NCI-H2227 (cell line): ENCODE measurements around the gene DCTN5.
A peak's percentile ranks its signal among the peaks of the same experiment; 100 is the strongest.

Source experiments
- DNase-seq: peaks from one replicate; lab custom pipeline; 2025; ENCODE audit not compliant: unreplicated experiment; lab: John Stamatoyannopoulos, UW

DCTN5 gene

GRCh38 chr16:23651943-23652468, 10.7 kb downstream of the DCTN5 start:
- no peak for DNase-seq

DNA sequence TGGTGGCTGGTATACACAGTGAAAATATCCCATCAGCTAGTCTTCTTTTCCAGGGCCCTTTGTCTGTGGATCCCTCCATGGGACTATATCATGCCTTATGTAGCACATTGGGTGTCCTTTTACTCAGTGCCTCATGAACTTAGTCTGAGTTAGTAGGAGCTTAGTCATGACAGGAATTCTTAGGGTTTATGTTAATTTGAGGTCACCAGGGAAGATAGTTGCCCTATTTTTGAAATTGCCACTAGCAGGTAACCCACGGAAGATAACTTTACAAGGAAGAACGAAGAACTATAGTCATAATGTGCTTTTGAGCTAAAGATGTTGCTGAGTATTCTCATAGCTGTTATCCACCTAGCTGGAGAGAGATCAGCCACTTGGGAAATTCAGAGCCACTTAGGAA, 22.7 kb downstream of the DCTN5 start:
- no peak for DNase-seq

DNA sequence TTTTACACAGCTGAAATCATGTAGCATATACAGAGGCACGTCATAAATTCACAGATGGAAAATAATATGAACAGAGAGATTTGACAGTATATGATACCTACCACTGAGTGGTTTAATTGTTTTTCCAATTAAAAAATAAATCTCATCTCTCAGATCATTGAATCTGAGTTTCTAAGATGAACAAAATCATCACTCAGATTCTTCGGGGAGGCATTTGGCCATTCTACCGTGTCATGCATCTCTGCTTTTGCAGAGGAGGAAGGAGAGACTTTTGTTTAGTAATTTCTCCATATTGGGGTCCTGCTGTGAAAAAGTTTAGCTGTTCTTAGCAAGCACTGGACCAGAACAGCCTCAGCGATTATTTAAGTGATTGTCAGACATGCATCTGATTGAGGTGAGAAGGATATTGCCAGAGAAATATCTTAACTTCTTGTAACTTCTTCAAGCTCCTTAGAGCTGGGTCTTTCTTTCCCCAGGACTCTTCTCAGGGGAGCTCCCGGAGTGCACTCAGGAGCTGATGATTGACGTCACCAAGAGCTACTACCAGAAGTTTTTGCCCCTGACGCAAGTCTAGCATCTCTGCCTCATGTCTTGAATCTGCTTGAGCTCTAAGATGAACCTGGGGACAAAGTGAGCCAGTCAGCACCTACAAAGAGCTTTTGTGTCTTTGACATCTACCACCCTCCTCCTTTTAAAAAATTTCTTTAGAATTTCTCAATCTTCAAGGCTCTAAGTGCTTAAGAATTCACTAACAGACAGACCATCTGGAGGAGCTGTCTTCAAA, 25.5 kb downstream of the DCTN5 start:
- no peak for DNase-seq

GRCh38 chr16:23667355-23667659, 26.0 kb downstream of the DCTN5 start:
- no peak for DNase-seq

DNA sequence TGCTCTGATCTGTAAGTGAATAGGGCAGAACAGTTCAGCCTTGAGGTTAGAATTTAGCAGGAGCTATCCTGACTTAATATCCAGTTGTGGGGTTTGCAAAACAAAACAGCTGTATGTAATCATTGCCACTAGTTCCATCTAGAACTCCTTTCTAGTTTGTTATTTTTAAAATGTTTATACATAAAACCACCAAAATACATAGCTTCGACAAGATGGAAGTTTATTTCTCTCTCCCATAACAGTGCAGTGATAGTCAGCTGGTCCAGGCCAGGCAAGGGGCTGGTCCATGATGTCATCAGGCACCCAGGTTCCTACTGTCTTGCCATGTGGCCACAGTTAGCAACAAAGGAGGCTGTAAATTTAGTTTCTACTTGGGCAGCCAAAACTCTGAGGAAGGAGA, 27.0 kb downstream of the DCTN5 start:
- DNase-seq = no peak

DNA sequence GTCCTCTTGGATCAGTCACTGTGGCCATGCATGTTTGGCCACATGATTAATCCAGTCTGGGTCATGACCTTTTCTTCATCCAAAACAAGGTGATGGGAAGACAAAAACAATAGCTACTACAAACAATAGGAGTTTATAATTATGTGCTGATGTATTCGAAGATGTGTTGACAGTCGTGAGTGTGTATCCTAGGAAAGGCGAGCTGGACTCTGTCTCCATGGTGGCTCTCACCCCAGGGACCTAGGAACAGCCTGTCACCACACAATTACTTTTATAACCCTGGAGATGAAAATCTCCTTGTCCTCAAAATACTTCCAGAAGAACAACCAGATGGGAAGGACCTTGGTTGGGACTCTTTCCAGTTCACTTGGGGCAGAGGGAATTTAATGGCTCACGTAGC, 27.6 kb downstream of the DCTN5 start:
- no peak for DNase-seq

DNA sequence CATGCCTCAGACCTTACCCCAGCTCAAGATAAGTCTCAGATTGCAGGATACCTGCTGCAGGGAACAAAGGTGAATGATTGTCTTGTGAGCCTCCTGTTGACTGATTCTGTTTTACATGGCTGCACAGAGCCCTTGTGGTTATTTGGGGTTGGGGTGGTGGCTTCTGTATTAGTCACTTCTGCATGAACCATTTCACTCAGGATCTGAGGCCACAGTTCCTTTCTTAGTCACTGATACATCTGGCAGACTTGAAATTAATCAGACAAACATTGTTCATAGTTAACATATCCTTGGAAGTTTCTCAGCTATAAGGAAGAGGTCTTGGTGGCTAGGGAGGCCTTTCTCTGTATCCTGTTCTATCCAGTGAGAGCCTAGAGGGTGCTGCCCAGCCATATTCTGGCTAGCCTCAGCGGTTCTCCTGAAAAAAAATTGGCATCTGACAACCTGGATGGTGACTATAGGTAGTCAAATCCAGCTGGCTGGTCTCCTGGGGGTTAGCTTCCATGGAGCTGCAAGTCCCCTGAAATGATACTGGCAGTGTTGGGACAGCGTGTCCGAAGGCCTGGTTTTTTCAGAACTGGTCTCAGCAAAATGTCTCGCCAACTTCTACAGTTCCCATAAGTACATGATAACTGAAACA, 29.0 kb downstream of the DCTN5 start:
- DNase-seq = no peak

GRCh38 chr16:23673971-23674614, 32.8 kb downstream of the DCTN5 start:
- no peak for DNase-seq

- DNase-seq = no peak
Observed at GRCh38 chr16:23676924-23677480, 35.7 kb downstream of the DCTN5 start.

GRCh38 chr16:23678430-23679273, 37.4 kb downstream of the DCTN5 start, which contains the start of gene PLK1:
TSS of gene PLK1 (plus strand) at chr16:23678889. CDS start at chr16:23678933, 44 bp downstream.
- peak; percentile 95 for DNase-seq

- DNase-seq = peak; percentile 38
Observed at GRCh38 chr16:23679274-23679985, 38.2 kb downstream of the DCTN5 start.

GRCh38 chr16:23679986-23680336, 38.7 kb downstream of the DCTN5 start:
- no peak for DNase-seq

GRCh38 chr16:23682181-23682580, 40.9 kb downstream of the DCTN5 start:
- no peak for DNase-seq

DNA sequence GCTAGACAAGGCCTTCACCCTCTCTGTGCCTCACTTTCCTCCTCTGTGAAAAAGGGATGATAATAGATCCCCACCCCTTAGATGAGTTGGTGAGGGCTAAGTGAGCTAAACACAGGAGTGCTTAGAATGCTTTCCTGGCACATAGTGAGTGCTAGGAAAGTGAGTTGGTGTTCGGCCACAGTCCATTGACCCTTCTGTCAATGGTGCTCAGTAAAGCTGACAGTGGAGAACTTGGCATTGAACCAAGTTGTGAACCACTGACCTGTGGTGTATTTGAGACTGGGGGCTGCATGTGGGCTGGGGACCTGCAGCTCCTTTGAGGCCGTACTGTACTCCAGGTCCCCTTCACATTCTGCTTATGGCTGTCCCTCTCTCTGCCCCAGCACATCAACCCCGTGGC, 42.2 kb downstream of the DCTN5 start:
- no peak for DNase-seq

GRCh38 chr16:23687034-23687808, 46.0 kb downstream of the DCTN5 start:
- no peak for DNase-seq

DNA sequence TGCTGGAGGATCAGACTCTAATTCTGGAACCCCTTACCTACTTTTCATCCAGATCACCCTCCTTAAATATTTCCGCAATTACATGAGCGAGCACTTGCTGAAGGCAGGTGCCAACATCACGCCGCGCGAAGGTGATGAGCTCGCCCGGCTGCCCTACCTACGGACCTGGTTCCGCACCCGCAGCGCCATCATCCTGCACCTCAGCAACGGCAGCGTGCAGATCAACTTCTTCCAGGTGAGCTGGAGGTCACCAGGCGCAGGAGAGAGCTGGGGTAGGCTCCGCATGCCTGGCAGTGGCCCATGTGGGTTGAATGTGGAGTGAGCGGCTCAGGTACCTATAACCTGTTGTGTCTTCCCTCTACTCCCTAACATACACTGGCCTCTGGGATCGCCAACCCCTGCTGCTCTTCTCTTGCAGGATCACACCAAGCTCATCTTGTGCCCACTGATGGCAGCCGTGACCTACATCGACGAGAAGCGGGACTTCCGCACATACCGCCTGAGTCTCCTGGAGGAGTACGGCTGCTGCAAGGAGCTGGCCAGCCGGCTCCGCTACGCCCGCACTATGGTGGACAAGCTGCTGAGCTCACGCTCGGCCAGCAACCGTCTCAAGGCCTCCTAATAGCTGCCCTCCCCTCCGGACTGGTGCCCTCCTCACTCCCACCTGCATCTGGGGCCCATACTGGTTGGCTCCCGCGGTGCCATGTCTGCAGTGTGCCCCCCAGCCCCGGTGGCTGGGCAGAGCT, 48.3 kb downstream of the DCTN5 start:
- DNase-seq = no peak

- no peak for DNase-seq
Observed at GRCh38 chr16:23690771-23691482, 49.7 kb downstream of the DCTN5 start.

DNA sequence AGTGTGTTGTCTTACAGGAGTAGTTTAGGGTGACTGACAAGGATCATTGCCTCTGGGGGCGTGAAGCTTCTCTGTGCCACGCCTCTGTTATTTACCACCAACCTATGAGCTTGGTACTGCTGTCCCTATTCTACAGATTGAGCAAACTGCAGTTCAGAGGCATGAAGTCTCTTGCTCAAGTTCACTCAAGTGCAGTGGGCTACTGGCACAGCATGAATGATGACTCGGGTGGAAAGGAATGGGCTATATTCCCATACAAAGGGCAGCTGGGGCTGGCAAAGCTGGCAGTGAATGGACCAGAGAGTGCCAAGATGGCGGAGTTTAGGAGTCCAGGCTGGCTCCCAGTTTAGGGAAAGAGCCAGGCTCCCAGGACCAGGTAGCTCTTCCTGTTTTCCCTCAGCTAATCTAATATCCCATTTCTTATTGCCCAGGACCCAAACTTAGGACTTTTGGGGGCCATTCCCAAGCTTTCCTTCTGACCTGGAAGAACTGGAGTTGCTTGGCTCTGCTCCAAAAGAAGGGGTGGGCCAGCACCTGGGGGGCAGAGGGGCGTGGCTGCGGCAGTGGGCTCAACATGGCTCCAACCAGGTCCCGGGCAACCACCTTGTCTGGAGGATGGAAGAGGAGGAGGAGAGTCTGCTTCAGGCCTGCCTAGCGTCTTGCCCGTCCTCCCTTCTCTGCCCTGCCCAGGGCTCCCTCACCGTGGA, 50.4 kb downstream of the DCTN5 start:
- no peak for DNase-seq
